SK-N-SH (cell line): ENCODE data around the gene ZNF768. TPM values are rescaled to one million over a fixed set of nuclear protein-coding genes. Genes with fewer than 3 reads are reported as not detected.
A peak's percentile ranks its signal among the peaks of the same experiment; 100 is the strongest.
"Not testable (repeated sequence)": the region's sequence is repeated elsewhere in the genome, so short reads cannot be mapped to it uniquely, and the experiment has no call there.

Experiments
- CTCF ChIA-PET: fragments of 300-600, 350-600 bp; formaldehyde crosslinking; extraction: SDS; loops from one replicate; lab custom pipeline; 2021; lab: Yijun Ruan, JAX
- POLR2A ChIA-PET: fragments of 350-600 bp; sonication (Branson Sonifier 250); formaldehyde crosslinking; extraction: SDS; loops from one replicate; lab custom pipeline; 2020; ENCODE audit warnings: antibody characterized with exemption, inconsistent platforms; lab: Yijun Ruan, JAX
- DNase-seq: peaks from one replicate; pipeline ENCODE4 v3.0.0; 2012
- H2AFZ ChIP-seq: fragments of 200-600 bp; sonication (generic); 2 replicates; pipeline ENCODE4 v1.8.1; 2016; ENCODE audit warnings: antibody characterized with exemption, mild to moderate bottlenecking, low read depth
- H3F3A ChIP-seq: fragments of 200-600 bp; sonication (generic); replicated peaks from 2 replicates; pipeline ENCODE3; 2016; ENCODE audit warnings: antibody characterized with exemption, mild to moderate bottlenecking; ENCODE audit not compliant: insufficient read depth
- H3K27ac ChIP-seq, 2 experiments: fragments of 200-500 bp in 1 of 2; fragments of 200-600 bp in 1 of 2; sonication (Bioruptor generic) in 1 of 2; sonication (generic), shearing (Covaris generic) in 1 of 2; 2 replicates each; pipeline versions ENCODE4 v1.5.1 to v1.6.1; 2014 to 2016; ENCODE audit warnings: low read depth in 2 of 2, inconsistent platforms in 1 of 2, low read length in 1 of 2, mild to moderate bottlenecking in 1 of 2, mixed read lengths in 1 of 2
- H3K27me3 ChIP-seq: fragments of 200-600 bp; sonication (generic), shearing (Covaris generic); 2 replicates; pipeline ENCODE4 v1.6.1; 2016; ENCODE audit warnings: mixed run types; ENCODE audit not compliant: insufficient read depth
- H3K36me3 ChIP-seq, 2 experiments: fragments of 200-500 bp in 1 of 2; fragments of 200-600 bp in 1 of 2; sonication (Bioruptor generic) in 1 of 2; sonication (generic) in 1 of 2; replicated peaks in 1 of 2; 2 replicates each; pipeline versions ENCODE3 to v1.5.1; 2014 to 2016; ENCODE audit warnings: low read length in 1 of 2, mild to moderate bottlenecking in 1 of 2; ENCODE audit not compliant: insufficient read depth in 2 of 2, control insufficient read depth in 1 of 2
- H3K4me1 ChIP-seq, 2 experiments: fragments of 200-500 bp in 1 of 2; fragments of 200-600 bp in 1 of 2; sonication (Bioruptor generic) in 1 of 2; sonication (generic), shearing (Covaris generic) in 1 of 2; 2 replicates each; pipeline versions ENCODE4 v1.5.1 to v1.6.1; 2014 to 2016; ENCODE audit warnings: low read depth in 1 of 2, low read length in 1 of 2, mixed run types in 1 of 2; ENCODE audit not compliant: insufficient read depth in 2 of 2, control insufficient read depth in 1 of 2
- H3K4me2 ChIP-seq: fragments of 200-600 bp; sonication (generic), shearing (Covaris generic); 2 replicates; pipeline ENCODE4 v1.6.1; 2017; ENCODE audit warnings: mixed run types
- H3K4me3 ChIP-seq, 2 experiments: fragments of 200-500 bp in 1 of 2; fragments of 200-600 bp in 1 of 2; sonication (Bioruptor generic) in 1 of 2; sonication (generic), shearing (Covaris generic) in 1 of 2; 2 replicates each; pipeline versions ENCODE4 v1.5.1 to v1.8.1; 2014 to 2016; ENCODE audit warnings: low read depth in 2 of 2, inconsistent platforms in 1 of 2, low read length in 1 of 2, mild to moderate bottlenecking in 1 of 2, mixed read lengths in 1 of 2, moderate library complexity in 1 of 2
- H3K79me2 ChIP-seq: fragments of 200-600 bp; sonication (generic); 2 replicates; pipeline ENCODE4 v1.8.1; 2017; ENCODE audit warnings: mild to moderate bottlenecking; ENCODE audit not compliant: insufficient read depth
- H3K9ac ChIP-seq: fragments of 200-600 bp; sonication (generic); 2 replicates; pipeline ENCODE4 v1.6.1; 2017; ENCODE audit warnings: mixed run types
- H3K9me2 ChIP-seq: fragments of 200-600 bp; sonication (generic); 2 replicates; pipeline ENCODE4 v1.6.1; 2017; ENCODE audit warnings: mixed run types
- H3K9me3 ChIP-seq: fragments of 200-600 bp; sonication (generic); 2 replicates; pipeline ENCODE4 v1.6.1; 2017; ENCODE audit warnings: mixed run types, mild to moderate bottlenecking, moderate library complexity
- H4K20me1 ChIP-seq: fragments of 200-600 bp; sonication (generic); 2 replicates; pipeline ENCODE4 v1.6.1; 2017; ENCODE audit warnings: mild to moderate bottlenecking, mixed run types; ENCODE audit not compliant: insufficient read depth
- FOSL2 ChIP-seq: IDR thresholded peaks from 2 replicates; pipeline ENCODE4 v1.4.0; 2012; ENCODE audit warnings: low read depth, mild to moderate bottlenecking, moderate library complexity, borderline replicate concordance
- NFIC ChIP-seq: IDR thresholded peaks from 2 replicates; pipeline ENCODE4 v1.4.0; 2012; ENCODE audit warnings: borderline replicate concordance
- WGBS: methylation state at CpG from one replicate; pipeline ENCODE4 v1.1.6; 2017; ENCODE audit warnings: low lambda C conversion rate; 5-methylcytosine and 5-hydroxymethylcytosine counted together
- polyA plus RNA-seq, 3 experiments: library from polyadenylated mRNA; depleted of rRNA; stranded (reverse); fragments of >200 nt; gene quantifications; 2 replicates each; pipeline ENCODE4 v1.2.3, GENCODE V29; 2012

The ZNF768 gene
- polyA plus RNA-seq, 1 of the 3 experiments (the other 2 are of a cell fraction): 26.0 TPM

GRCh38 chr16:30541502-30542329 lies 15.3 kb upstream of the ZNF768 start:
- Histone ChIP-seq H3K9ac (0 out of 2 replicates have a peak overlapping the region, but pooled peaks have one; percentile 14), H3K9me2 (no peaks in the 10 kb centered on the region), H3K27me3 (no peaks in the 10 kb centered on the region), H3K27ac (peak overlapping the region in 1 of 2 experiments; percentile 51; a peak in 2 of 4 replicates), H3K4me3 (no peak overlapping the region), H3K4me1 (no peaks in the 10 kb centered on the region), H3K4me2 (peak overlapping the region; percentile 44; the same call in 1 of the 2 replicates), H4K20me1 (no peaks in the 10 kb centered on the region), H3K9me3 (no peaks in the 10 kb centered on the region), H2AFZ (peak overlapping the region; percentile 63; the same call in 1 of the 2 replicates), H3K36me3 (no peaks in the 10 kb centered on the region), H3K79me2 (no peaks in the 10 kb centered on the region; the same call in 1 of the 2 replicates), H3F3A (peaks cover 2% of the 10 kb centered on the region)
- DNase-seq: no peak
- ChIA-PET POLR2A (interaction anchor here (0.5 to 0.6 kb wide), 2 partner anchors 14 to 75 kb away, joined by 3 read pairs; no protein-coding TSS in a partner anchor), CTCF (interaction anchor here (0.6 kb wide), 1 partner anchor 15 kb away, joined by 3 read pairs; no protein-coding TSS in a partner anchor)
- no peak for TF ChIP-seq NFIC
- peak; percentile 15; the same call in 1 of the 2 replicates for TF ChIP-seq FOSL2
- WGBS: 80% methylated on average over 10 of the region's 10 CpGs

- POLR2A ChIA-PET: interaction anchor here (0.6 kb wide), 1 partner anchor 14 kb away, joined by 3 read pairs; no protein-coding TSS in a partner anchor
- H3K79me2 ChIP-seq, CTCF ChIA-PET, H3K4me1 ChIP-seq, H3K4me3 ChIP-seq, H4K20me1 ChIP-seq, H3K27me3 ChIP-seq, H3F3A ChIP-seq, H3K36me3 ChIP-seq, H3K9me2 ChIP-seq, H3K9me3 ChIP-seq, DNase-seq: not testable (repeated sequence)
- Histone ChIP-seq H3K4me2 (peak overlapping the region; percentile 44; the same call in 1 of the 2 replicates), H3K9ac (0 out of 2 replicates have a peak overlapping the region, but pooled peaks have one; percentile 14), H2AFZ (0 out of 2 replicates have a peak overlapping the region, but pooled peaks have one; percentile 63), H3K27ac (peak overlapping the region in 1 of 2 experiments; percentile 51; a peak in 2 of 4 replicates)
- 92% methylated on average over 9 of the region's 9 CpGs for WGBS
Observed at GRCh38 chr16:30540916-30541464, 14.6 kb upstream of the ZNF768 start.

- H2AFZ ChIP-seq, CTCF ChIA-PET, H3K4me2 ChIP-seq, H4K20me1 ChIP-seq, H3K27ac ChIP-seq, H3K9ac ChIP-seq, DNase-seq, H3K9me2 ChIP-seq, H3K9me3 ChIP-seq, H3K4me1 ChIP-seq, POLR2A ChIA-PET, H3K36me3 ChIP-seq, H3F3A ChIP-seq, H3K27me3 ChIP-seq, H3K4me3 ChIP-seq, H3K79me2 ChIP-seq: not testable (repeated sequence)
- WGBS: 93% methylated on average over 11 of the region's 13 CpGs
Observed at GRCh38 chr16:30539986-30540526, 13.7 kb upstream of the ZNF768 start.
